Liver (tissue), 9 donors: ENCODE data around the gene ALKBH5. TPM values are rescaled to one million over a fixed set of nuclear protein-coding genes. Genes with fewer than 3 reads are reported as not detected.

Source experiments
- DNase-seq: peaks from one replicate; pipeline ENCODE4 v3.0.0-alpha.2; 2017; ENCODE audit warnings: low spot score
- H3K27ac ChIP-seq, 2 donors: one replicate each; pipeline ENCODE4 v1.7.0; 2013; ENCODE audit warnings: inconsistent platforms in 2 of 2, low read length in 2 of 2, control low read depth in 1 of 2, low read depth in 1 of 2, mild to moderate bottlenecking in 1 of 2
- H3K27me3 ChIP-seq, 4 donors: one replicate each; pipeline versions ENCODE4 v1.6.1 to v1.7.0; 2013; ENCODE audit warnings: low read length in 3 of 4, inconsistent platforms in 1 of 4, mild to moderate bottlenecking in 1 of 4, moderate library complexity in 1 of 4; ENCODE audit not compliant: control insufficient read depth in 4 of 4, insufficient read depth in 4 of 4
- H3K36me3 ChIP-seq, 4 donors: one replicate each; pipeline versions ENCODE4 v1.6.1 to v1.7.0; 2013; ENCODE audit warnings: low read length in 3 of 4, mild to moderate bottlenecking in 3 of 4, low read depth in 1 of 4, moderate library complexity in 1 of 4; ENCODE audit not compliant: control insufficient read depth in 4 of 4, insufficient read depth in 3 of 4
- H3K4me1 ChIP-seq, 4 donors: one replicate each; pipeline versions ENCODE4 v1.6.1 to v1.7.0; 2013; ENCODE audit warnings: low read length in 3 of 4, mild to moderate bottlenecking in 3 of 4, moderate library complexity in 1 of 4; ENCODE audit not compliant: control insufficient read depth in 4 of 4, insufficient read depth in 4 of 4
- H3K4me3 ChIP-seq, 3 donors: one replicate each; pipeline versions ENCODE4 v1.6.1 to v1.7.0; 2013; ENCODE audit warnings: low read length in 3 of 3, control low read depth in 1 of 3, low read depth in 1 of 3, mild to moderate bottlenecking in 1 of 3
- H3K9ac ChIP-seq, 2 donors: one replicate each; pipeline ENCODE4 v1.7.0; 2013; ENCODE audit warnings: low read length in 2 of 2, mild to moderate bottlenecking in 2 of 2, moderate library complexity in 2 of 2, control low read depth in 1 of 2, low read depth in 1 of 2
- H3K9me3 ChIP-seq, 4 donors: one replicate each; pipeline versions ENCODE4 v1.6.1 to v1.7.0; 2013; ENCODE audit warnings: low read length in 3 of 4; ENCODE audit not compliant: control insufficient read depth in 4 of 4
- FOXA1 ChIP-seq: IDR thresholded peaks from 2 replicates; pipeline ENCODE4 v1.6.1; 2016; ENCODE audit warnings: antibody characterized with exemption
- FOXA2 ChIP-seq: IDR thresholded peaks from 2 replicates; pipeline ENCODE4 v1.6.1; 2016; ENCODE audit warnings: antibody characterized with exemption
- NR2F2 ChIP-seq: IDR thresholded peaks from 2 replicates; pipeline ENCODE4 v1.6.1; 2016; ENCODE audit warnings: antibody characterized with exemption
- RAD21 ChIP-seq, 2 donors: IDR thresholded peaks; 2 replicates each; pipeline ENCODE4 v1.6.1; 2016; ENCODE audit warnings: antibody characterized with exemption in 2 of 2, mild to moderate bottlenecking in 2 of 2
- SP1 ChIP-seq: IDR thresholded peaks from 2 replicates; pipeline ENCODE4 v1.6.1; 2018; ENCODE audit warnings: antibody characterized with exemption, mild to moderate bottlenecking
- YY1 ChIP-seq: IDR thresholded peaks from 2 replicates; pipeline ENCODE4 v1.6.1; 2016; ENCODE audit warnings: antibody characterized with exemption, mild to moderate bottlenecking
- ZBTB33 ChIP-seq: IDR thresholded peaks from 2 replicates; pipeline ENCODE4 v1.6.1; 2016; ENCODE audit warnings: antibody characterized with exemption
- WGBS: extraction: QIAGEN DNeasy Blood & Tissue Kit; methylation state at CpG from one replicate; pipeline ENCODE4 v1.1.7; 2013; 5-methylcytosine and 5-hydroxymethylcytosine counted together
- polyA plus RNA-seq, 2 donors: library from polyadenylated mRNA; stranded (reverse) in 1 of 2; unstranded in 1 of 2; fragments of 200-250 nt in 1 of 2; fragments of >200 nt in 1 of 2; fragmentation: Nextera tagmentation in 1 of 2; extraction: Ambion mirVana in 1 of 2; gene quantifications; one replicate each; pipeline versions ENCODE4 v1.2.1 to v1.2.3, GENCODE V29; 2013 to 2015
- total RNA-seq, 2 donors: library from RNA; depleted of rRNA; stranded (reverse); fragments of >200 nt; gene quantifications; one replicate each; pipeline ENCODE4 v1.2.3, GENCODE V29; 2014
- TF ChIP-seq, protein P1 (sequence below): IDR thresholded peaks from 2 replicates; pipeline ENCODE4 v1.6.1; 2016; ENCODE audit warnings: antibody characterized with exemption, mild to moderate bottlenecking
- TF ChIP-seq, protein P2 (sequence below): IDR thresholded peaks from 2 replicates; pipeline ENCODE4 v1.6.1; 2016; ENCODE audit warnings: antibody characterized with exemption
- TF ChIP-seq, protein P3 (sequence below): IDR thresholded peaks from 2 replicates; pipeline ENCODE4 v1.6.1; 2016; ENCODE audit warnings: antibody characterized with exemption
- donor health status: healthy.
- donor health status: healthy.
- donor health status: healthy.
- donor health status: healthy.
- donor health status: healthy.

ALKBH5 gene
- total and polyA plus RNA-seq, 4 donors, result 30.5 to 67.8 (median 46.3) TPM

- DNase-seq, result no peak
- H3K27me3 ChIP-seq, result no peaks in the 10 kb centered on the region
- H3K36me3 ChIP-seq, result peaks cover 0 to 8% (median 0%) of the 10 kb centered on the region in 4 donors
- no peaks in the 10 kb centered on the region for H3K9me3 ChIP-seq
- TF ChIP-seq FOXA1 (no peak), YY1 (no peak)
- TF ChIP-seq, protein P1, sequence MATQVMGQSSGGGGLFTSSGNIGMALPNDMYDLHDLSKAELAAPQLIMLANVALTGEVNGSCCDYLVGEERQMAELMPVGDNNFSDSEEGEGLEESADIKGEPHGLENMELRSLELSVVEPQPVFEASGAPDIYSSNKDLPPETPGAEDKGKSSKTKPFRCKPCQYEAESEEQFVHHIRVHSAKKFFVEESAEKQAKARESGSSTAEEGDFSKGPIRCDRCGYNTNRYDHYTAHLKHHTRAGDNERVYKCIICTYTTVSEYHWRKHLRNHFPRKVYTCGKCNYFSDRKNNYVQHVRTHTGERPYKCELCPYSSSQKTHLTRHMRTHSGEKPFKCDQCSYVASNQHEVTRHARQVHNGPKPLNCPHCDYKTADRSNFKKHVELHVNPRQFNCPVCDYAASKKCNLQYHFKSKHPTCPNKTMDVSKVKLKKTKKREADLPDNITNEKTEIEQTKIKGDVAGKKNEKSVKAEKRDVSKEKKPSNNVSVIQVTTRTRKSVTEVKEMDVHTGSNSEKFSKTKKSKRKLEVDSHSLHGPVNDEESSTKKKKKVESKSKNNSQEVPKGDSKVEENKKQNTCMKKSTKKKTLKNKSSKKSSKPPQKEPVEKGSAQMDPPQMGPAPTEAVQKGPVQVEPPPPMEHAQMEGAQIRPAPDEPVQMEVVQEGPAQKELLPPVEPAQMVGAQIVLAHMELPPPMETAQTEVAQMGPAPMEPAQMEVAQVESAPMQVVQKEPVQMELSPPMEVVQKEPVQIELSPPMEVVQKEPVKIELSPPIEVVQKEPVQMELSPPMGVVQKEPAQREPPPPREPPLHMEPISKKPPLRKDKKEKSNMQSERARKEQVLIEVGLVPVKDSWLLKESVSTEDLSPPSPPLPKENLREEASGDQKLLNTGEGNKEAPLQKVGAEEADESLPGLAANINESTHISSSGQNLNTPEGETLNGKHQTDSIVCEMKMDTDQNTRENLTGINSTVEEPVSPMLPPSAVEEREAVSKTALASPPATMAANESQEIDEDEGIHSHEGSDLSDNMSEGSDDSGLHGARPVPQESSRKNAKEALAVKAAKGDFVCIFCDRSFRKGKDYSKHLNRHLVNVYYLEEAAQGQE, result no peak
- peaks cover 30 to 70% (median 62%) of the 10 kb centered on the region in 4 donors for H3K4me1 ChIP-seq
- peak overlapping the region; percentile 4 to 91 (median 85) for H3K4me3 ChIP-seq
- peak overlapping the region; percentile 17 to 58 for H3K27ac ChIP-seq
- peak overlapping the region; percentile 39 to 45 for H3K9ac ChIP-seq
- WGBS, result 68% methylated on average over 10 of the region's 10 CpGs
Measured at GRCh38 chr17:18185832-18186626, 2.4 kb downstream of the ALKBH5 start.

DNA sequence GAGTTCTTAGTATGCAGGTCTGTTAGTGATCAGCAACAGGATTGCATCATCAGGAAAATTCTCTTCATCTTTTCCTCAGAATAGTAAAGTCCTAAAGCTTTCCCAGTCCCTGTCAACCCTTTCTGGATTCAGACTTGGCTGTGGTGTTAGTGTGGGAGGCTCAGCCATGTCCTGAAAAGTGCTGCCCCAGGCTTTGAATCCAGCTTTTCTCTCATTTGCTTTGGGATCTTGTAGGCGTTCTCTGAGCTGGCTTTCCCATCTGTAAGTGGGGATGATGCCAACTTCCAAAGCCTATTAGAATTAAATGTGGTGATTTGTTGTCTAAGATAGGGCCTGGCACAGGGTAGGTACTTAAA, 3.0 kb downstream of the ALKBH5 start:
- peak overlapping the region; percentile 17 to 58 for H3K27ac ChIP-seq
- 52% methylated on average over 1 of the region's 1 CpG for WGBS
- TF ChIP-seq SP1, result no peak
- TF ChIP-seq FOXA2, result no peak
- TF ChIP-seq, protein P2, sequence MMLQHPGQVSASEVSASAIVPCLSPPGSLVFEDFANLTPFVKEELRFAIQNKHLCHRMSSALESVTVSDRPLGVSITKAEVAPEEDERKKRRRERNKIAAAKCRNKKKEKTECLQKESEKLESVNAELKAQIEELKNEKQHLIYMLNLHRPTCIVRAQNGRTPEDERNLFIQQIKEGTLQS, result peak; percentile 61
- TF ChIP-seq, protein P3, sequence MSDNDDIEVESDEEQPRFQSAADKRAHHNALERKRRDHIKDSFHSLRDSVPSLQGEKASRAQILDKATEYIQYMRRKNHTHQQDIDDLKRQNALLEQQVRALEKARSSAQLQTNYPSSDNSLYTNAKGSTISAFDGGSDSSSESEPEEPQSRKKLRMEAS, result no peak
- H3K4me3 ChIP-seq, result peak overlapping the region; percentile 4 to 85 (median 9)
- H3K9ac ChIP-seq, result peak overlapping the region in 1 of 2 donors; percentile 39
- no peaks in the 10 kb centered on the region for H3K27me3 ChIP-seq
- no peak for DNase-seq
- no peaks in the 10 kb centered on the region for H3K9me3 ChIP-seq
- H3K4me1 ChIP-seq, result peaks cover 36 to 75% (median 67%) of the 10 kb centered on the region in 4 donors
- peaks cover 0 to 8% (median 0%) of the 10 kb centered on the region in 4 donors for H3K36me3 ChIP-seq

DNA sequence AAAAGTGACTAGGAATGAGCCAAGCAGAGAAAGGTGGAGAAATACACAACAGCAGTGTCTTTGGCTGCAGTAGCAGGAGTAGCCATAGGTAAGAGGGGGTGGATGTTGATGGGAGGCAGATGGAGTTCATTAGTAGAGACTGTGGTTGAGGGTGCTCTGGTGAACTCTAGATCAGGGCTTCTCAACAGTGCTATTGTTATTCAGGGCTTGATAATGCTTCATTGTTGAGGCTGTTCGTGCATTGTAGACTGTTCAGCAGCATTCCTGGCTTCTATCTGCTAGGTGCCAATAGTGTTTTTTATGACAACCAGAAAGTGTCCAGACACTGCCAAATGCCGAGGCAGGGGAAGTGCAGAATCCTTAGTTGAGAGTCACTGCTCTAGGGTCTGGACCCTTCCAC, 3.6 kb downstream of the ALKBH5 start:
- no peaks in the 10 kb centered on the region for H3K9me3 ChIP-seq
- H3K27me3 ChIP-seq, result no peaks in the 10 kb centered on the region
- TF ChIP-seq RAD21 (IDR thresholded peaks at IDR 0.05), result no peak
- no peak for TF ChIP-seq ZBTB33
- TF ChIP-seq, protein P3, result no peak
- TF ChIP-seq, protein P1, result no peak
- no peak for TF ChIP-seq NR2F2
- peaks cover 33 to 76% (median 65%) of the 10 kb centered on the region in 4 donors for H3K4me1 ChIP-seq
- no peak for DNase-seq
- H3K27ac ChIP-seq, result peak overlapping the region; percentile 0 to 58
- H3K9ac ChIP-seq, result no peak overlapping the region
- H3K4me3 ChIP-seq, result peak overlapping the region; percentile 9 to 85 (median 16)
- WGBS, result 42% methylated on average over 2 of the region's 2 CpGs
- peaks cover 0 to 8% (median 0%) of the 10 kb centered on the region in 4 donors for H3K36me3 ChIP-seq
